ENCODE data around the gene PACRG.

- no peak for TF ChIP-seq POLR2AphosphoS5 (IDR thresholded peaks at IDR 0.05; ENCODE audit: low read depth, low read length)
- TF ChIP-seq CTCF (IDR thresholded peaks at IDR 0.05), result no peak
- no peak for TF ChIP-seq SIN3A (IDR thresholded peaks at IDR 0.05; ENCODE audit: borderline replicate concordance, insufficient read depth, low read depth, low read length)
These were observed 512.8 kb downstream of the PACRG start for GRCh38 chr6:163240556-163240955.
